HCT116 (cell line): Measurements from ENCODE around the gene LRRC4B. TPM values are rescaled to one million over a fixed set of nuclear protein-coding genes. Genes with fewer than 3 reads are reported as not detected.

Experiments used
- ATAC-seq: fragments of 200-7000 bp; cut with Tn5 transposase; 2 replicates; pipeline ENCODE4 v1.9.1; 2020; ENCODE audit warnings: mild to moderate bottlenecking, moderate library complexity
- BruUV-seq: library from RNA; stranded (reverse); fragments of 400-500 nt; replicated peaks from 2 replicates; lab custom pipeline; 2021; lab: Mats Ljungman, UMichigan
- CTCF ChIA-PET: fragments of 300-600 bp; sonication (Branson Sonifier 250); formaldehyde crosslinking; loops from one replicate; lab custom pipeline; 2021; ENCODE audit warnings: antibody characterized with exemption; lab: Charles Lee
- POLR2A ChIA-PET: fragments of 300-600, 350-600 bp; sonication (Branson Sonifier 250); formaldehyde crosslinking; loops from one replicate; lab custom pipeline; 2021; ENCODE audit warnings: antibody characterized with exemption; lab: Charles Lee
- RAD21 ChIA-PET, 2 experiments: fragments of 300-600 bp; sonication (Branson Sonifier 250); formaldehyde crosslinking; loops; one replicate each; lab custom pipeline; 2023; ENCODE audit warnings: low total read pairs in 2 of 2; ENCODE audit not compliant: uncharacterized antibody in 2 of 2, unreplicated experiment in 2 of 2, low non-redundant PET in 1 of 2; lab: Charles Lee
- DNase-seq: peaks from one replicate; pipeline ENCODE4 v3.0.0-alpha.2; 2010; ENCODE audit warnings: low read depth, low spot score
- H2AFZ ChIP-seq: fragments of 200-600 bp; shearing (Covaris generic), sonication (generic); 2 replicates; pipeline ENCODE4 v1.6.1; 2017; ENCODE audit warnings: low read depth, mixed run types, mixed read lengths, antibody characterized with exemption, low read length; ENCODE audit not compliant: poor library complexity, severe bottlenecking
- H3K27ac ChIP-seq: 2 replicates; pipeline ENCODE4 v1.5.1; 2012; ENCODE audit warnings: low read depth, low read length
- H3K27me3 ChIP-seq: fragments of 200-600 bp; sonication (generic); 2 replicates; pipeline ENCODE4 v1.6.1; 2016; ENCODE audit warnings: mixed run types, low read length, mixed read lengths; ENCODE audit not compliant: insufficient read depth
- H3K36me3 ChIP-seq, 2 experiments: fragments of 200-500 bp in 1 of 2; fragments of 200-600 bp in 1 of 2; sonication (Bioruptor generic) in 1 of 2; sonication (generic) in 1 of 2; 2 replicates each; pipeline versions ENCODE4 v1.5.1 to v1.6.1; 2014 to 2016; ENCODE audit warnings: low read length in 2 of 2, inconsistent platforms in 1 of 2, mixed read lengths in 1 of 2, mixed run types in 1 of 2; ENCODE audit not compliant: insufficient read depth in 2 of 2, control insufficient read depth in 1 of 2
- H3K4me1 ChIP-seq, 2 experiments: fragments of 200-600 bp in 1 of 2; sonication (generic) in 1 of 2; 2 replicates each; pipeline versions ENCODE4 v1.5.1 to v1.6.1; 2012 to 2017; ENCODE audit warnings: low read length in 2 of 2, inconsistent platforms in 1 of 2, mild to moderate bottlenecking in 1 of 2, mixed read lengths in 1 of 2, mixed run types in 1 of 2, moderate library complexity in 1 of 2; ENCODE audit not compliant: insufficient read depth in 2 of 2, control insufficient read depth in 1 of 2
- H3K4me2 ChIP-seq: fragments of 200-600 bp; sonication (generic); 2 replicates; pipeline ENCODE4 v1.6.1; 2017; ENCODE audit warnings: mixed run types, low read length, mixed read lengths
- H3K4me3 ChIP-seq, 2 experiments: fragments of 200-600 bp in 1 of 2; sonication (generic) in 1 of 2; replicated peaks in 1 of 2; 2 replicates each; pipeline ENCODE4 v1.5.1; 2011 to 2016; ENCODE audit warnings: low read length in 2 of 2, control low read depth in 1 of 2, low read depth in 1 of 2, mild to moderate bottlenecking in 1 of 2, mixed read lengths in 1 of 2, mixed run types in 1 of 2
- H3K79me2 ChIP-seq: fragments of 200-600 bp; sonication (generic); 2 replicates; pipeline ENCODE4 v1.6.1; 2017; ENCODE audit warnings: mild to moderate bottlenecking, mixed run types, low read length, moderate library complexity, mixed read lengths; ENCODE audit not compliant: insufficient read depth
- H3K9ac ChIP-seq: fragments of 200-600 bp; sonication (generic); 2 replicates; pipeline ENCODE4 v1.6.1; 2016; ENCODE audit warnings: low read length, mixed read lengths
- H3K9me2 ChIP-seq: fragments of 200-600 bp; sonication (generic), shearing (Covaris generic); 2 replicates; pipeline ENCODE4 v1.6.1; 2017; ENCODE audit warnings: mixed run types, mild to moderate bottlenecking, moderate library complexity; ENCODE audit not compliant: insufficient read depth
- H3K9me3 ChIP-seq, 2 experiments: fragments of 200-500 bp in 1 of 2; fragments of 200-600 bp in 1 of 2; sonication (Bioruptor generic) in 1 of 2; sonication (generic) in 1 of 2; 2 replicates each; pipeline ENCODE4 v1.6.1; 2014 to 2017; ENCODE audit warnings: low read length in 2 of 2, mixed read lengths in 2 of 2, inconsistent platforms in 1 of 2, low read depth in 1 of 2, mild to moderate bottlenecking in 1 of 2, mixed run types in 1 of 2, moderate library complexity in 1 of 2; ENCODE audit not compliant: control insufficient read depth in 1 of 2, insufficient read depth in 1 of 2
- H4K20me1 ChIP-seq: fragments of 200-600 bp; sonication (generic), shearing (Covaris generic); 2 replicates; pipeline ENCODE4 v1.6.1; 2017; ENCODE audit warnings: mixed run types, mild to moderate bottlenecking, moderate library complexity; ENCODE audit not compliant: insufficient read depth
- CTCF ChIP-seq, 3 experiments: fragments of 200-600 bp in 1 of 3; sonication (generic) in 1 of 3; IDR thresholded peaks in 2 of 3; conservative IDR thresholded peaks in 1 of 3; 2 replicates each; pipeline ENCODE4 v1.5.1; 2012 to 2017; ENCODE audit warnings: low read depth in 2 of 3, low read length in 2 of 3, antibody characterized with exemption in 1 of 3, borderline replicate concordance in 1 of 3, control low read depth in 1 of 3, mild to moderate bottlenecking in 1 of 3, mixed read lengths in 1 of 3, mixed run types in 1 of 3, moderate library complexity in 1 of 3; ENCODE audit not compliant: insufficient read depth in 1 of 3
- EGR1 ChIP-seq: IDR thresholded peaks from 2 replicates; pipeline ENCODE4 v1.6.1; 2012; ENCODE audit warnings: low read depth
- EZH2 ChIP-seq: fragments of 200-600 bp; sonication (generic); IDR thresholded peaks from 2 replicates; pipeline ENCODE4 v1.6.1; 2017; ENCODE audit warnings: antibody characterized with exemption, mixed run types
- POLR2A ChIP-seq: IDR thresholded peaks from 2 replicates; pipeline ENCODE4 v1.7.0; 2011; ENCODE audit warnings: borderline replicate concordance; ENCODE audit not compliant: insufficient read depth, insufficient read length; ENCODE audit errors: extremely low read depth
- POLR2AphosphoS5 ChIP-seq: IDR thresholded peaks from 2 replicates; pipeline ENCODE4 v1.6.1; 2011; ENCODE audit warnings: mild to moderate bottlenecking, low read depth, low read length, moderate library complexity
- RAD21 ChIP-seq: IDR thresholded peaks from 2 replicates; pipeline ENCODE4 v1.6.1; 2012; ENCODE audit warnings: low read depth, mild to moderate bottlenecking
- intact Hi-C: fragments of 100-400 bp; cut with micrococcal nuclease; formaldehyde crosslinking; loops from 2 replicates; pipeline ENCODE4 v1.10.0; 2022
- total RNA-seq: library from RNA; stranded (reverse); gene quantifications from one replicate; pipeline ENCODE4 v1.2.1, GENCODE V29; 2021; ENCODE audit not compliant: unreplicated experiment

Gene LRRC4B
- total RNA-seq, 1 experiment from 2014 or later: 0.89 TPM

DNA sequence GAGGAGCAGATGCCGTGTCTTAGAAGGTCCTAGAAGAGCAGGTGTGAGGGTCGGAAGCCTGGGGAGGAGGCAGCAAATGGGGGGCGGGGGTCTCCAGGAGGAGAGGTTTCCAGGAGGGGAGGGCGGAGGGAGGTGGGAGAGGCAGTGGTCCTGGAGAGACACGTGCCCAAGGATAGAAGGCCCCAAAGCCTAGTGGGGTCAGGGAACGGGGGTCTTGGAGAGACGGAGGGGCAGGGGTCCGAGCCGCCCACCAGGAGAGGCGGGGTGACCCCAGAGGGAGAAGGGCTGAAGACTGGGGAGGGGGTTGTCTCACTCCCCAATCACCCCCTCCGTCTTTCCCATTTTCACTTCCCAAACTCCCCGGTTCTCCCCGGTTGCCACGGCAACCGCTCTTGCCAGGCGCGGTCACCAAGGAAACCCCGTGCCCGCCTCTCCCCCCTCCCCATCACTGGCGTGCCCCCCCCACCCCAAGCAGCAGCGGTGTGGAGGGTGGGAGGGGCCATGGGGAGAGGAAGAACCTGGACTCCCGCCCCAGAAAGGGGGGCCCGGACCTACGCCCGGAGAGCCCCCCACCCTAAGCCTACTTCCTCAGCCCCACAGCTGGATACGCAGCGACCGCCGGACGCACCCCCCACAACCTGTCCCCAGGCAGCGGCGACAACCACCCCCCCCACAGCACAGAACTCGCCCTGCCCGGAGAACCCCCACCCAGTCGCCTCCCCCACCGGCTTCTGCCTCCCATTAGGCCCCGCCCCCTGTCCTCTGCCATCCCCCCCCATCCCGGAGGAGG is 988 bp downstream of the LRRC4B start:
- H3K4me3 ChIP-seq: no peak overlapping the region
- peaks cover 10% of the 10 kb centered on the region; the same call in 1 of the 2 replicates for H3K27me3 ChIP-seq
- no TSS peak for BruUV-seq

More for the DNA sequence above, 988 bp downstream of the LRRC4B start:
- Histone ChIP-seq H3K4me2 (no peak overlapping the region), H3K27ac (no peak overlapping the region), H3K36me3 (no peaks in the 10 kb centered on the region), H3K9me3 (no peaks in the 10 kb centered on the region), H3K9ac (no peak overlapping the region), H3K4me1 (no peaks in the 10 kb centered on the region), H2AFZ (no peak overlapping the region), H4K20me1 (no peaks in the 10 kb centered on the region), H3K9me2 (no peaks in the 10 kb centered on the region), H3K79me2 (no peaks in the 10 kb centered on the region)
- ChIA-PET POLR2A (no interaction called here), CTCF (no interaction called here), RAD21 (no interaction called here)
- DNase-seq (no peak), ATAC-seq (no peak)
- intact Hi-C loops: no loop called here
- TF ChIP-seq POLR2A (no peak), EGR1 (no peak), POLR2AphosphoS5 (no peak), RAD21 (no peak), CTCF (IDR thresholded peaks at IDR 0.05 in 2 of 3, conservative IDR thresholded peaks at IDR 0.05 in 1 of 3; ENCODE audit: borderline replicate concordance in 1 of 3, insufficient read depth in 1 of 3, low read depth in 2 of 3, low read length in 2 of 3) (no peak), EZH2 (no peak)
